Measurements from ENCODE around the gene DDR2.
"Not testable (repeated sequence)": the region's sequence is repeated elsewhere in the genome, so short reads cannot be mapped to it uniquely, and the experiment has no call there.

DDR2 gene

GRCh38 chr1:162796617-162797279, 164.5 kb downstream of the DDR2 start:
- not testable (repeated sequence) for H2AFZ ChIP-seq (ENCODE audit: low read depth); H3K36me3 ChIP-seq (ENCODE audit: insufficient read depth); H3K9ac ChIP-seq; H3K27me3 ChIP-seq (ENCODE audit: insufficient read depth, low read depth); H3K79me2 ChIP-seq (ENCODE audit: insufficient read depth, low read depth); H3K4me2 ChIP-seq; H3K4me3 ChIP-seq (IDR thresholded peaks at IDR 0.05; ENCODE audit: insufficient read depth, low read depth, low read length); H3K27ac ChIP-seq; H4K20me1 ChIP-seq (ENCODE audit: insufficient read depth)
- H3K4me1 ChIP-seq (ENCODE audit: low read depth, poor library complexity, severe bottlenecking) = peaks cover 28% of the 10 kb centered on the region

- not testable (repeated sequence) for H4K20me1 ChIP-seq (ENCODE audit: insufficient read depth); H3K79me2 ChIP-seq (ENCODE audit: insufficient read depth, low read depth); H3K9ac ChIP-seq; H3K36me3 ChIP-seq (ENCODE audit: insufficient read depth); H3K4me2 ChIP-seq; H3K4me3 ChIP-seq (IDR thresholded peaks at IDR 0.05; ENCODE audit: insufficient read depth, low read depth, low read length); H3K27ac ChIP-seq; H3K27me3 ChIP-seq (ENCODE audit: insufficient read depth, low read depth); H2AFZ ChIP-seq (ENCODE audit: low read depth)
- H3K4me1 ChIP-seq (ENCODE audit: low read depth, poor library complexity, severe bottlenecking) = peaks cover 18% of the 10 kb centered on the region
- peak; percentile 78 for TF ChIP-seq CTCF (conservative IDR thresholded peaks at IDR 0.05; ENCODE audit: low read depth, low read length)
Observed at GRCh38 chr1:162799995-162800830, 167.9 kb downstream of the DDR2 start.

- not testable (repeated sequence) for H3K79me2 ChIP-seq (ENCODE audit: insufficient read depth, low read depth)
Observed at GRCh38 chr1:162807503-162807902, 175.2 kb downstream of the DDR2 start.

GRCh38 chr1:162812357-162812756, 180.1 kb downstream of the DDR2 start:
- H3K4me3 ChIP-seq (IDR thresholded peaks at IDR 0.05; ENCODE audit: insufficient read depth, low read depth, low read length); H3K27ac ChIP-seq; H3K79me2 ChIP-seq (ENCODE audit: insufficient read depth, low read depth); H2AFZ ChIP-seq (ENCODE audit: low read depth); H4K20me1 ChIP-seq (ENCODE audit: insufficient read depth); H3K27me3 ChIP-seq (ENCODE audit: insufficient read depth, low read depth); H3K4me1 ChIP-seq (ENCODE audit: low read depth, poor library complexity, severe bottlenecking); H3K9ac ChIP-seq; H3K36me3 ChIP-seq (ENCODE audit: insufficient read depth); H3K4me2 ChIP-seq: not testable (repeated sequence)

More at GRCh38 chr1:162807503-162807902, 175.2 kb downstream of the DDR2 start:
- H3K4me1 ChIP-seq (ENCODE audit: low read depth, poor library complexity, severe bottlenecking); H3K4me2 ChIP-seq; H3K9ac ChIP-seq; H3K4me3 ChIP-seq (IDR thresholded peaks at IDR 0.05; ENCODE audit: insufficient read depth, low read depth, low read length); H3K27ac ChIP-seq; H3K36me3 ChIP-seq (ENCODE audit: insufficient read depth); H3K27me3 ChIP-seq (ENCODE audit: insufficient read depth, low read depth); H2AFZ ChIP-seq (ENCODE audit: low read depth); H4K20me1 ChIP-seq (ENCODE audit: insufficient read depth): not testable (repeated sequence)

GRCh38 chr1:162818136-162818535, 185.9 kb downstream of the DDR2 start:
- not testable (repeated sequence) for H3K27ac ChIP-seq; H3K4me2 ChIP-seq; H3K79me2 ChIP-seq (ENCODE audit: insufficient read depth, low read depth); H3K4me3 ChIP-seq (IDR thresholded peaks at IDR 0.05; ENCODE audit: insufficient read depth, low read depth, low read length); H4K20me1 ChIP-seq (ENCODE audit: insufficient read depth); H3K4me1 ChIP-seq (ENCODE audit: low read depth, poor library complexity, severe bottlenecking); H3K27me3 ChIP-seq (ENCODE audit: insufficient read depth, low read depth); H2AFZ ChIP-seq (ENCODE audit: low read depth); H3K36me3 ChIP-seq (ENCODE audit: insufficient read depth); H3K9ac ChIP-seq

GRCh38 chr1:162818666-162819065, 186.4 kb downstream of the DDR2 start:
- H3K27me3 ChIP-seq (ENCODE audit: insufficient read depth, low read depth); H3K27ac ChIP-seq; H4K20me1 ChIP-seq (ENCODE audit: insufficient read depth); H3K4me1 ChIP-seq (ENCODE audit: low read depth, poor library complexity, severe bottlenecking); H3K36me3 ChIP-seq (ENCODE audit: insufficient read depth); H2AFZ ChIP-seq (ENCODE audit: low read depth); H3K9ac ChIP-seq; H3K4me3 ChIP-seq (IDR thresholded peaks at IDR 0.05; ENCODE audit: insufficient read depth, low read depth, low read length); H3K4me2 ChIP-seq; H3K79me2 ChIP-seq (ENCODE audit: insufficient read depth, low read depth): not testable (repeated sequence)

All from KMS-11 (cell line).